CD4-positive, alpha-beta T cell treated with Interleukin-10 for 1 hour (primary cell): Measurements from ENCODE around the gene GSTK1.

Experiments
- DNase-seq: peaks from one replicate; pipeline ENCODE4 v3.0.0-alpha.2; 2020

The GSTK1 gene

DNA sequence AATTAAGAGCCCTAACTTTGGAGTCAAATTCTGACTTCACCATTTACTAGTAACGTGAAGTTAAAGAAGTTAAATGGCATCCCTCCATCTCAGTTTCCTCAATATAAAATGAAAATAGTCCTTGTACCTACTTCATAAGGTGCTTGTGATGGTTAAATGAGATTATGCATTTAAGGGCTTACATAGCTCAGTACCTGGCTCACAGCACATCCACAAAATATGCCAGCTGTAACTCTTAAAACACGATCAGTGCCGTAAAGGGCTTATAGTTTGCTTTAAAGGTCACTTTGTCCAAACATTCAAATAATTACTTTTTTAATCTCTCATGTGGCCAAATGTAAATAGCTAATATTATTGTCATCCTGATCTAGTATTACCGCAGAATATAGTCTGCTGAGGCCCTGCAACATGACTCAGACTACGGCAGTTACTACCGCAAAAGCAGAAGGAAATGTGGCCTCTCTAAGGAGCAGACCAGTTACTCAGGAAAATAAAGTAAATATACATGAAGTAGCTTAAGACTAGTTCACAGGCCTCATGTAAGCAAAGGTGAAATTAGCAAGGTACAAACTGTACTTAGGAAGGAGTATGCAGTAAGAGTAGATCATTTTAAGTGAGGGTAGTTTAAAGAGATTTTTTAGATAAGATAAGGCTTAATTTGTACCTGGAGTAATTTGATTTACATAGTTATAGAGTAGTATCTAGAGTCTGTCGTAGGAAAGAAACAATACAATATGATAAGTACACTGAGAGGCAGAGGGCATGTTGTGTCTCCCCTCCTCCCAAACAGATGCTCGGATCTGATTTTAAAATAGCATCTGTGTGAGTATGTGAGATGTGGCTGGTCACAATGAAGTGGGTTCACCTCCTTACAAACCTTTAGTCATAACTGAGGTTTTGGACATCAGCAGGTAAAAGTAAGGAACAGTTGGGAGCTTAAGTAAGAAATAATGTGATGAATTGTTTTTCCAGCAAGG lies 38.0 kb downstream of the GSTK1 start:
- DNase-seq, result no peak

DNA sequence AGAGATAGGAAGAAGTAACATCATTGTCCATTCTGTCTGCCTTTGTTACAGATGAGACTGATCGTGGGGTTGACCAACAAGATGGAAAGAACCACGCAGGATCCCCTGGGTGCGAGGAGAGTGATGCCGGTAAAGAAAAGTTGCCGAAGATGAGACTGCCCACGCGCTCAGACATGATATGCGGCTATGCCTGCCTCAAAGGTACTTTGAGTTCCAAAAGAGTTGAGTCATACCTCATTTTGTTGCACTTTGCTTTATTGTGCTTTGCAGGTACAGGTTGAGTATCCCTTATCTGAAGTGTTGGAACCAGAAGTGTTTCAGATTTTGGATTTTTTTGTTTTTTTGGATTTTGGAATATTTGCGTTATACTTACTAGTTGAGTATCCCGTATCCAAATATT lies 40.5 kb downstream of the GSTK1 start:
- DNase-seq, result no peak

- DNase-seq, result no peak
Measured at GRCh38 chr7:143304938-143305337, 41.7 kb downstream of the GSTK1 start.

GRCh38 chr7:143305423-143306070 lies 42.3 kb downstream of the GSTK1 start:
- peak; percentile 75 for DNase-seq

DNA sequence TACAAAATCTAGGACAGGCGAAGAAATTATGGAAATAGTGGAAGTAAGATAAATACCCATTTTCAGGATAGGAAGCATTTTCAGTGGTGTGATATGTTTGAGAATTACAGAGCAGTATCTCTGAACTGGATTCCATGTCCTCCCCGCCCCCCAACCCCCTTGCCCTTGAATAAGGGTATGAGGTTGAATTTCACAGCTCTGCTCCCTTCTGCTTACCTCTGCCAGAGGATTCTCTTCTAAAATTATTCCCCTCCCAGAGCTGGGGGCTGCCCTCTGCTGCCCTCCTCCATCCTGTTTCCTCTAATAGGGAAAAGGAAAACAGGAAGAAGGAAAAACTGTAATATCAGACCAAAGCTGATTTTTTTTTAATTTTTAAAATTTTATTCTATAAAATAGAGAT lies 45.4 kb downstream of the GSTK1 start:
- no peak for DNase-seq

- DNase-seq, result no peak
Measured at GRCh38 chr7:143314127-143314526, 50.9 kb downstream of the GSTK1 start.

- no peak for DNase-seq
Measured at GRCh38 chr7:143315776-143316175, 52.5 kb downstream of the GSTK1 start, which contains the start of gene CLCN1. TSS of gene CLCN1 (plus strand) at chr7:143316111. CDS start at chr7:143316213, 102 bp downstream.

DNA sequence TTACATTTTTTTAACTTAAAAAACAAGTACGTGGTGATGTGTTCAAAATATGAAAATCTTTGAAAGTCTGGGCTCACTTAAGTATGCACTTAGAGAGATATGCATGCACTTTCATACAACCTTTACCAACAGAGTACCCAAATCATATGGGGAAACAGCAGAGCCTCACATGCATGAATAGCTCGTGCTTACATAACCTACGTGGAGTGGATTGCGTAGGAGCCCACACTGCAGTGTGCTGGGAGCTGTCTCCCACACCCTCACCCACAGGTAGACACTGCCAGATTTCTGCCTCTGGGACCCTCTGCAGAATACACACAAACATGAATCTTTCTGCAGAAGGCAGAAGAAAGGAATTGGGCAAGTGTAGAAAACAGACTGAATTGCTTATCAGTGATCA lies 53.3 kb downstream of the GSTK1 start:
- DNase-seq, result no peak

GRCh38 chr7:143318661-143319060 lies 55.4 kb downstream of the GSTK1 start:
- DNase-seq, result no peak
